Medulla oblongata (tissue), 1 donor: Measurements from ENCODE around the gene HSPA12A.
"Not testable (repeated sequence)": the region's sequence is repeated elsewhere in the genome, so short reads cannot be mapped to it uniquely, and the experiment has no call there.

Source experiments
- DNase-seq: peaks from one replicate; pipeline ENCODE4 v3.0.0-alpha.2; 2015; ENCODE audit errors: extremely low spot score

The HSPA12A gene

GRCh38 chr10:116716381-116716780 is 26.0 kb downstream of the HSPA12A start:
- DNase-seq: no peak

DNA sequence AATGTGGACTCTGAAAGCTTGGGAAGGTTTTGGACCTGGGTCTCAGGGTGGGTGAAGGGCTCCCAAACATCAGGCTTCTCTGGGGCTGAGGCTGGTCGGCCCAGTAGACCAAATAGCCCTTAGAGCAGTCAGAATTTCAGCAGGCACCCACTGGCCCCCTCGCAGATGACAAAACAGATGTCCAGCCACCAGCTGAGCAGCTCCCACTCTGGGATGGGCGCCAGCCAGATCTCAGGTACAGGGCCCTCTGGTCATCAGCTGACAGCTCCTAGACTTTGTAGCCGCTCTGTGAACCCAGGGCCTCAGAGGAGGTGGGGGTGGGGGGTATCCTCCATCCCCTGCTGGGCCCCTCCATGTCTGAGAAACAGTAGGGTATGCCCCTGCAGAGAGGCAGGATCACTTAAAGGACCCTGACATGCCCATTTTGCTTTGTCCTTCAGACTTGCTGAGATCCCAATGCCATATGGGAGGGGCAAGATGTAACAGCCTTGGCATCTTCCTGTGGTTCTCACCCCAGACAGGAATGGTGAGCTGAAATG is 26.5 kb downstream of the HSPA12A start:
- DNase-seq: no peak

- DNase-seq: no peak
These were observed 27.0 kb downstream of the HSPA12A start for GRCh38 chr10:116715341-116715740.

DNA sequence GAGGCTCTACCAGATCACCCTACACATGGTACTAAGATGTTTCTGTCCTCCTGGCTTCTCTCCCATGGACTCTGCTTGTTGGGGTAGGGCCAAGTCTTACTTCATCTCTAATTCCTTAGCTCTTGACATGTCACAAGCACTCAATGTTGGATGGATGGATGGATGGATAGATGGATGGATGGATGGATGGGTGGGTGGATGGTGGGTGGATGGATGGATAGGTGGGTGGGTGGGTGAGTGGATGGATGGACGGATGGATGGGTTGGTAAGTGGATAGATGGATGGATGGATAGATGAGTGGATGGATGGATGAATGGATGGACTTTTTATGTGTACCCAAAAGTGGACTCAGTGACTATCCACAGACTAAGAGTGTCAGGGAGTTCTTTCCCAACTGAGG is 28.5 kb downstream of the HSPA12A start:
- no peak for DNase-seq

DNA sequence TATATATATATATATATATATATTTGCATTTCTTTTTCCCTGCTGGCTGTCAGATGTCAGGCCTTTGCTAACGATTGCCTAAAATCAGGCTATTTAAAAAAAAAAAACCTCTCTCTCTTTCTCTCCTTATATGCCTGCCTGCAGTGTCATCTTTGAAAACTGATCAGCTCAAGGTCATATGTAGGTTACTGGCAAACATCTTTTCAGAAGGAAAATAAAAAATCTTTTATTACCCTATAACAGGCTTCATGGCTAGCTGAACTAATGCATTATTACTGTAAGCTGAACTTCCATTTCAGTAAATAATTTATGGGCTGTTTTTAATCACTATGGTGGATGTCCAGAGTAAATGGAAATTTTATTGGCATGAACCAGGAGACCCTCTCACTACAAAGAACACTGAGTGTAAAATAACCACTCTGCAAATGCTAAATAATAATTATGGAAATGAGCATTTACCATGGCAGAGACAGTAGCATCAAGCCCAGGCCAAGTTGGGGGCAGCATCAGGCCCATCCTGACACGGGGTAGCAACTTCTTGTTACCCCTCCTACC is 29.3 kb downstream of the HSPA12A start:
- DNase-seq: no peak

DNA sequence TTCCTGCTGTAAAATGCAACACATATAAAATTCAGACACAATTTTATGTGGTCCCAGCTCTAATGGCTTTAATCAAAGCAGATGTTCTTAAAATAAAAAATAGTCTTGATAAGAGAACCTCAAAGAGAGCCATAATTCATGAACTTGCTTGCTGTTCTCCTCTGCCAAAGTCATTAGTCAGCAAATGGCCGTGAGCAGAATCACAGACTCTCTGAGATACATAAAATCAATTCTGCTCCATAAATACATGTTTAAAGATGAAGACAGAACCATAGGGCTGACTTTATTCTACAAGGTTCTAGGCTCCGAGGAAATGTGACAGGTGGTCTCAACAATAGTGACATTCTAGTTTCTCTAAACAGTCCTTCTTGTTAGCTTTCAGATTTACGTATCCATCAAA is 29.8 kb downstream of the HSPA12A start:
- no peak for DNase-seq

DNA sequence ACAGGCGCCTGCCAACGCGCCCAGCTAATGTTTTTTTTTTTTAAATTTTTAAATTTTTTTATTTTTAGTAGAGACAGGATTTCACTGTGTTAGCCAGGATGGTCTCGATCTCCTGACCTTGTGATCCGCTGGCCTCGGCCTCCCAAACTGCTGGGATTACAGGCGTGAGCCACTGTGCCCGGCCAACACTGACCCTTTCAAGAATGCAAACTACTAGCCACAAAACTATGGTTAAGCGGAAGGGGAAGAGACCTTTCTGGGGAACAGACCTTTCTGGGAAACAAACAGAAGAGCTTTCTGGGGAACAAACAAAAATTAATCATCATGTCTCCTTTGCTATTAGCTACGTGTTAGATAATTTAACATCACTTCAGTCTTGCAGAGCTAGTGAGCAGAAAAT is 30.6 kb downstream of the HSPA12A start:
- DNase-seq: not testable (repeated sequence)

DNA sequence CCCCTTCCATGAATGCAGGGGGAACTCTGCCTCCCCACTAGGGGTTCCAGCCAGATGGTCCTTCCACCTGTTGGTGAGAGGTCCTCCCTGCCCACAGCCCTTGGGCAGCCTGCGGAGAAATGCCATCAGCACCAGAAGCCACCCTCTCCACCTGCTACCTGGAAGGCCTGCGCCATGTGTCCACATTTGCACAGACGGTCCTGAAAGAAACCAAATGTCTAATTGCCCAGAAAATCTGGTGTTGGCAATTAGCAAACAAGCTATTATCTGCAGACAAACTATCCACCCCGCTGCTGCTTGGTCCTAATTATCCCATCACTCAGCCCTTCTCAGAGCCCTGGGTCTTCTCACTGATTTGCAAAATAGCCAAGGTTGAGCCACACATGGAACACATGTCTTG is 32.3 kb downstream of the HSPA12A start:
- DNase-seq: no peak

- DNase-seq: no peak
These were observed 33.5 kb downstream of the HSPA12A start for GRCh38 chr10:116708877-116709276.

DNA sequence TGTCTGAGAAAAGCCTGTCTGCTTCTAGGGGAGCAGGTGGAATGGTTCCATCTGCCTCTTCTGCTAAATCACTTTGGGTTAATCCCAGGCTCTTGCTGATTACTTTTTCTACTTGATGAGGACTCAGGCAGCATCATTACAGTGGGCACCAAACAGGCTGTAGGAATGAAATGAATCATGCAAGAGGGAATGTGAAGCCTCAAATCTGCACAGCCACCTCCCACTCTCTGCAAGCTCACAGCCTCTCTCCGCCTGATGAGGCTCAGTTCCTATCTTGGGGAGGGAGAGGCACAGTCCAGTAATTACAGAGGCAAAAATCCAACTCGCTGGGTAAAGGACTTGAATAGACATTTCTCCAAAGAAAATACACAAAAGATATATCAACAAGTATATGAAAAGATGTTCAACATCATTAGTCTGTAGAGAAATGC is 34.0 kb downstream of the HSPA12A start:
- DNase-seq: no peak

GRCh38 chr10:116707981-116708380 is 34.4 kb downstream of the HSPA12A start:
- no peak for DNase-seq

GRCh38 chr10:116706281-116706680 is 36.1 kb downstream of the HSPA12A start:
- DNase-seq: no peak

GRCh38 chr10:116705498-116705897 is 36.9 kb downstream of the HSPA12A start:
- no peak for DNase-seq

DNA sequence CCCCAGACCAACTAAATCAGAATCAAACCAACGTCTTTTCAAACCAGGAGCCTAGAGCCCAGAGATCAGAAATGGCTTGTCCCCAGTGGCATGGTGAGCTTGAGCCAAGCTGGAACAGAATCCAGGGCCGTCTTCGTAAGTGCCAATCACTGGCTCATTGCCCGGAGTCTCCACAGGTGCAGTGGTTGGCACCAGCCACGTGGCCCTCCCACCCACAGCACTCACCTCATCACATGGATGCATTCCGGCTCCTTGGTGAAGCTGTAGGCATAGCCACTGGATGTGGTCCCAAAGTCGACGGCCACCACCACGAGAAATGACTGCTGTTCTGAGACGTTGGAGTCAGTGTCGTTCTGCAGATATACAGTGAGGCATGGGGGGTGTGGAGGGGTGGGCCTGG is 37.4 kb downstream of the HSPA12A start:
- no peak for DNase-seq

- no peak for DNase-seq
These were observed 40.2 kb downstream of the HSPA12A start for GRCh38 chr10:116702165-116702564.

GRCh38 chr10:116699471-116700150 is 42.8 kb downstream of the HSPA12A start:
- no peak for DNase-seq

DNA sequence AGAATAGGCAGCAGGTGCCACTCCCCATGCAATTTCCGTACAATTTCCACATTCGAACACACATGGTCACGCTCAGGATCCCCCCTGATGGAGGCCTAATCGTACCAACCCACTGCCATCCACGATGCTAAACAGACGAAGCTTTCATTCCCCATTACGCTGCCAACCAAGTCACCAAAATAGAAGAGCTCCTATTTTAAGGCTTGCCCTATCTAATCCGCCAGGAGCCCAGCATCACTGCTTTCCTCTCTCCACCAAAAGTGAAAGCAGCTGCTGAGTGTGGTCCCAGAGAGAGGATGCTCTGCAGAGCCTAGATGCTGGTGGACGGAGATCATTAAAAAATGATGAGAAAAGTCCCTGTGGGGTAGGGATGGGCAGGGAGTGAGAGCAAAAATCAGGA is 43.3 kb downstream of the HSPA12A start:
- DNase-seq: no peak

- no peak for DNase-seq
These were observed 44.0 kb downstream of the HSPA12A start for GRCh38 chr10:116698364-116698763.

GRCh38 chr10:116697816-116698215 is 44.5 kb downstream of the HSPA12A start:
- peak; percentile 11 for DNase-seq

GRCh38 chr10:116696919-116697318 is 45.4 kb downstream of the HSPA12A start:
- DNase-seq: no peak

GRCh38 chr10:116694927-116695268 is 47.5 kb downstream of the HSPA12A start:
- DNase-seq: no peak

DNA sequence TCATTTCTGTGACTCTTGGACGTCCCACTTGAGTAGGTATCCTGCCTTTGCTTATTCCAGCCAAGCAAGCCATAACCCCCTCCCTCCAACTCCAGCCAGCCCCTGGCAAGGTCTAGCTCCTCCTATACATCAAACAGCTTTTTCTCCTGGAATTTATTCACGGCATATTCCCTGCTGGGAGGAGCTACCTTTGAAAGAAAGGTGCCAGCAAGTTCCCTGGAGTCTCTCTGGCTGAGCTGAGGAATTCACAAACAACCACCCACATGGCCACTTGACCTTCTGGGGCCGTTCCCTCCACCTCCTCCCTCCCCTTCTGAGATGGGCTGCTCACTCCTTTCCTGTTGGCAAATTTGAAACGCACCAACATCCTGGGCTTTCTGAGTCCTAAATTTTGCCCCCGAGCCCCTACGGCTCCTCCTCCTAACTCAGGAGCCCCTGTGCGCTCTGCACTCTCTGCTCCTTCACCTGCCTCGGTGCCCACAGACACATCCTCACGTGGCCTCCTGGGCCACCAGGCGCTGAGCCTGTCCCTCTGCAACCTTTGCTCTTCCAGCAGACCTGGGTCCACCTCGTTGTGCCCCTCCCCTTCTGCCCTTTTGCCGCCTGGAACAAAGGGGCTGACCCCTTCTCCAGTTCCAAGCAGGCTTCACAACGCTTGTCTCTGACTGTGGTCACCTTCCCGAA is 48.0 kb downstream of the HSPA12A start:
- no peak for DNase-seq

DNA sequence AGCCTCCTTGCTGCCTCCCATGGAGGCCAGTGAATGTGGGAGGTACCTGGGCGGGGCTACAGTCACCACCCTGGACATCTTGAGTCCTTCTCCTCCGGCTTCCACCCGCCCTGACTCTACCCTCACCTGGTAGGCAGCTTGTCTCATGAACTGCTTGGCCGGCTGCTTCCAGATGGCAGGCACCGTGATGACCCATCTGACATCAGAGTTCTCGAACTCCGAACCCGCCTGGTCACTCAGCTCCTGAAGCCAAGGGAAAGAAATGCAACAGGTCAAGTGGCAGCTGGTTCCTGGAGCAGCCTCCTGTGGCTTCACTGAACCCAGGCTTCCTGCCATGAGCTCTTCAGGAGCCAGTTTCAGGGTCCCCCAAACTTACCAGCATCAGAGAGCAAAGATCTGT is 50.1 kb downstream of the HSPA12A start:
- no peak for DNase-seq
